GM19239 (cell line): ENCODE results near the gene COL27A1.
"Not testable (repeated sequence)": the region's sequence is repeated elsewhere in the genome, so short reads cannot be mapped to it uniquely, and the experiment has no call there.

Experiments
- DNase-seq: peaks from one replicate; pipeline ENCODE4 v3.0.0; 2011; ENCODE audit warnings: low spot score; ENCODE audit not compliant: insufficient read length
- FAIRE-seq: peaks from 2 replicates; lab custom pipeline; 2011; peaks lifted over from hg19 to GRCh38; lab: Jason Lieb, UNC

Gene COL27A1

GRCh38 chr9:114310471-114311450, 155.4 kb downstream of the COL27A1 start:
- FAIRE-seq, result no peak
- DNase-seq, result no peak

- no peak for FAIRE-seq
These were observed 156.5 kb downstream of the COL27A1 start for GRCh38 chr9:114311571-114312512.

GRCh38 chr9:114312513-114312875, 157.2 kb downstream of the COL27A1 start:
- FAIRE-seq (no peak), DNase-seq (no peak)

More at GRCh38 chr9:114311571-114312512, 156.5 kb downstream of the COL27A1 start:
- DNase-seq, result no peak

- no peak for DNase-seq
- FAIRE-seq, result no peak
These were observed 157.8 kb downstream of the COL27A1 start for GRCh38 chr9:114313186-114313585.

DNA sequence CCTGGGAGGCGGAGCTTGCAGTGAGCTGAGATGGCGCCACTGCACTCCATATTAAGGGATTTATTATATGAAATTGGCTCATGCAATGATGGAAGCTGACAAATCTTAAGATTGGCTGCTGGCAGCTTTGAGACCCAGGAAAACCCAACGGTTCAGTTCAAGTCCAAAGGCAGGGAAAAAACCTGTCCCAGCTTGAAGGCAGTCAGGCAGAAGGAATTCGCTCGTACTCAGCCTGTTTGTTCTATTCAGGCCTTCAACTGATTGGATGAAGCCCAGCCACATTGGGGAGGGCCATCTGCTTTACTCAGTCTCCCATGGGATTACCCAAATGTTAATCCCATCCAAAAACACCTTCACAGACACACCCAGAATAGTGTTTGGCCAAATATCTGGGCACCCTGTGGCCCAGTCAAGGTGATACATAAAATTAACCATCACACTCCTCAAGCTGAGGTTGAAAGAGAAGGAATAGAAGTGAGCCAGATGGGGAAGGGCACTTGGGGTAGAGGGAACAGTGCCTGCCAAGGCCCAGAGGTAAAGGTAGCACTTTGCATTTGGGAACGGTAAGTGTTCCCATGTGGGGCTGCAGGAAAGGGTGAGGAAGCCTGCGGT, 159.0 kb downstream of the COL27A1 start:
- DNase-seq (no peak), FAIRE-seq (no peak)

GRCh38 chr9:114314881-114315722, 159.8 kb downstream of the COL27A1 start:
- DNase-seq, result no peak
- FAIRE-seq, result no peak

- no peak for DNase-seq
These were observed 160.5 kb downstream of the COL27A1 start for GRCh38 chr9:114315723-114316363.

GRCh38 chr9:114316605-114317230, 161.4 kb downstream of the COL27A1 start:
- DNase-seq, result no peak
- no peak for FAIRE-seq

More at GRCh38 chr9:114315723-114316363, 160.5 kb downstream of the COL27A1 start:
- no peak for FAIRE-seq

GRCh38 chr9:114317665-114318357, 162.5 kb downstream of the COL27A1 start:
- no peak for FAIRE-seq

DNA sequence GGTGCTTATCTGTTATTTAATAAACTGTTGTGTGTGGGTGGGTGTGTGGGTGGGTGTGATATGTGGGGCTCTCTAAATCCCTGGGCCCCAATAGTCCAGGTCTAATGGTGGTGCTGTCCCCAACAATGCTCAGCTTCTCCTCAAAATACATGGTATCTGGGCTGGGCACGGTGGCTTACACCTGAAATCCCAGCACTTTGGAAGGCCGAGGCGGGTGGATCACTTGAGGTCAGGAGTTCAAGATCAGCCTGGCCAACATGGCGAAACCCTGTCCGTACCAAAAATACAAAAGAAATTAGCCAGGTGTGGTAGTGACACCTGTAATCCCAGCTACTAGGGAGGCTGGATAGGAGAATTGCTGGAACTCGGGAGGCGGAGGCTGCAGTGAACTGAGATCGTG, 163.1 kb downstream of the COL27A1 start:
- FAIRE-seq (no peak), DNase-seq (no peak)

More at GRCh38 chr9:114317665-114318357, 162.5 kb downstream of the COL27A1 start:
- no peak for DNase-seq

GRCh38 chr9:114319147-114319546, 163.8 kb downstream of the COL27A1 start:
- DNase-seq (no peak), FAIRE-seq (no peak)

DNA sequence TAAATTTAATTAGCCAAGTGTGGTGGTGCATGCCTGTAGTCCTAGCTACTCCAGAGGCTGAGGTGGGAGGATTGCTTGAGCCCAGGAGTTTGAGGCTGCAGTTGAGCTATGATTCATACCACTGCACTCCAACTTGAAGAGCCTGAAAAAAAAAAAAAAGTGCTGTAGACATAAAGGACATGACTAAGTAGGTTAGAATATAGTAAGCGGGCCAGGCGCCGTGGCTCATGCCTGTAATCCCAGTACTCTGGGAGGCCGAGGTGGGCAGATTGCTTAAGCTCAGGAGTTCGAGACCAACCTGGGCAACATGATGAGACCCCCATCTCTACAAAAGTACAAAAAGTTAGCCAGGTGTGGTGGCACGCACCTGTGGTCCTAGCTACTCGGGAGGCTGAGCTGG, 165.4 kb downstream of the COL27A1 start:
- not testable (repeated sequence) for DNase-seq, FAIRE-seq

DNA sequence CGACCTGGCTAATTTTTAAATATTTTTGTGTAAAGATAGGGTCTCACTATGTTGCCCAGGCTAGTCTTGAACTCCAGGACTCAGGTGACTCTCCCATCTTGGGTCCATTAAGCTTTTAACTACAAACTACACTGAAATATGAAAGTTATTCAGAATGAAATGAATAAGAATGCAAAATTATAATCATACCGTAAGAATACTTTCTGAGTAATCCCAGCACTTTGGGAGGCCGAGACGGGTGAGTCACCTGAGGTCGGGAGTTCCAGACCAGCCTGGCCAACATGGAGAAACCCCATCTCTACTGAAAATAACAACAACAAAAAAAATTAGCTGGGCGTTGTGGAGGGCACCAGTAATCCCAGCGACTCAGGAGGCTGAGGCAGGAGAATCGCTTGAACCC, 166.4 kb downstream of the COL27A1 start:
- no peak for DNase-seq
- FAIRE-seq, result no peak

- not testable (repeated sequence) for FAIRE-seq, DNase-seq
These were observed 167.0 kb downstream of the COL27A1 start for GRCh38 chr9:114322160-114322818.

DNA sequence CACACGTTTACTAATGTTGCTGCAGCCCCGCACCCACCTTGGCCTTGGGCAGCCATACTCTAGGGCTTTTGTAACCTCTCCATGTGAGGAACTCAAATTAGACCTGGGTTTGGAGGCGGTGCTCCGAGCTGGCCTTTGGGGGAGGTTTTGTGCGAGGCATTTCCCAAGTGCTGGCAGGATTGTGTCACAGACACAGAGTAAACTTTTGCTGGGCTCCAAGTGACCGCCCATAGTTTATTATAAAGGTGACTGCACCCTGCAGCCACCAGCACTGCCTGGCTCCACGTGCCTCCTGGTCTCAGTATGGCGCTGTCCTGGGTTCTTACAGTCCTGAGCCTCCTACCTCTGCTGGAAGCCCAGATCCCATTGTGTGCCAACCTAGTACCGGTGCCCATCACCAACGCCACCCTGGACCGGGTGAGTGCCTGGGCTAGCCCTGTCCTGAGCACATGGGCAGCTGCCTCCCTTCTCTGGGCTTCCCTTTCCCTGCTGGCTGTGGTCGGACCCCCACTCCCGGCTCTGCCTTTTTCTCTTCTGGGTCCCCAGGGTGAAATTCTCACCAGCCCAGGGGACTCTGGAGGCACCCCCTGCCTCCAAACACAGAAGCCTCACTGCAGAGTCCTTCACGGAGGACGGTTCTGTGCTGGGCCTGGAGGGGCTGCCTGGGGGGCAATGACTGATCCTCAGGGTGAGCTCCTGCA, 167.6 kb downstream of the COL27A1 start, which contains the start of gene ORM1:
Gene ORM1 (plus strand): TSS at position 268 of the 701 bp plus-strand sequence. CDS start 36 bp downstream, at position 304.
- DNase-seq, FAIRE-seq: not testable (repeated sequence)

- not testable (repeated sequence) for DNase-seq, FAIRE-seq
These were observed 168.5 kb downstream of the COL27A1 start for GRCh38 chr9:114323849-114324248.
